Nucleus accumbens (tissue), 56 donors: ENCODE measurements around the gene PCDH8.

Experiments used
- DNase-seq, 56 donors: peaks; one replicate each; lab custom pipeline; 2025; lab: John Stamatoyannopoulos, UW

PCDH8 gene

GRCh38 chr13:52850396-52851136 lies 2.1 kb upstream of the PCDH8 start:
- DNase-seq = peak in 47 of 56 donors; percentile 11 to 78 (median 51)

GRCh38 chr13:52850072-52850395 lies 1.6 kb upstream of the PCDH8 start:
- DNase-seq = no peak

GRCh38 chr13:52849291-52850071 lies 1.0 kb upstream of the PCDH8 start:
- no peak for DNase-seq

- DNase-seq = no peak
These were observed 583 bp downstream of the PCDH8 start for GRCh38 chr13:52847682-52848432.

- DNase-seq = no peak
These were observed 1.1 kb downstream of the PCDH8 start for GRCh38 chr13:52847322-52847681.

GRCh38 chr13:52846567-52847321 lies 1.7 kb downstream of the PCDH8 start:
- peak in 42 of 56 donors; percentile 9 to 82 (median 46) for DNase-seq

GRCh38 chr13:52845766-52846566 lies 2.5 kb downstream of the PCDH8 start:
- peak in 14 of 56 donors; percentile 11 to 51 (median 29) for DNase-seq

- peak in 3 of 56 donors; percentile 10 to 14 (median 14) for DNase-seq
These were observed 3.1 kb downstream of the PCDH8 start for GRCh38 chr13:52845334-52845761.

GRCh38 chr13:52844836-52845235 lies 3.6 kb downstream of the PCDH8 start:
- DNase-seq = no peak

- DNase-seq = no peak
These were observed 6.0 kb downstream of the PCDH8 start for GRCh38 chr13:52842441-52842840.

GRCh38 chr13:52840066-52840465 lies 8.4 kb downstream of the PCDH8 start:
- peak in 5 of 56 donors; percentile 13 to 45 (median 36) for DNase-seq

- no peak for DNase-seq
These were observed 9.9 kb downstream of the PCDH8 start for GRCh38 chr13:52838433-52839107.

GRCh38 chr13:52837850-52838249 lies 10.6 kb downstream of the PCDH8 start:
- no peak for DNase-seq

- no peak for DNase-seq
These were observed 13.2 kb downstream of the PCDH8 start for GRCh38 chr13:52835071-52835839.

GRCh38 chr13:52833296-52833875 lies 15.1 kb downstream of the PCDH8 start:
- no peak for DNase-seq

- no peak for DNase-seq
These were observed 16.1 kb downstream of the PCDH8 start for GRCh38 chr13:52832313-52832712.

- DNase-seq = no peak
These were observed 17.5 kb downstream of the PCDH8 start for GRCh38 chr13:52830946-52831345.

GRCh38 chr13:52827839-52828238 lies 20.6 kb downstream of the PCDH8 start:
- DNase-seq = no peak
